Chondrocyte (in vitro differentiated cells): ENCODE results near the gene ZNF212. TPM values are rescaled to one million over a fixed set of nuclear protein-coding genes. Genes with fewer than 3 reads are reported as not detected.

ENCODE experiments used
- DNase-seq: peaks from one replicate; pipeline ENCODE4 v3.0.0; 2021; ENCODE audit warnings: mixed read lengths, low spot score
- H3K27ac Mint-ChIP-seq: one replicate; pipeline ENCODE4 v1.8.0; 2021; ENCODE audit warnings: mild to moderate bottlenecking, moderate library complexity, mixed read lengths; ENCODE audit not compliant: unreplicated experiment
- H3K27me3 Mint-ChIP-seq: 2 replicates; pipeline ENCODE4 v1.8.0; 2021; ENCODE audit warnings: low read depth, mixed read lengths
- H3K36me3 Mint-ChIP-seq: 2 replicates; pipeline ENCODE4 v1.8.0; 2021; ENCODE audit warnings: low read depth, mixed read lengths
- H3K4me1 Mint-ChIP-seq: 2 replicates; pipeline ENCODE4 v1.8.0; 2021; ENCODE audit warnings: low read depth, mild to moderate bottlenecking, mixed read lengths
- H3K4me3 Mint-ChIP-seq: one replicate; pipeline ENCODE4 v1.8.0; 2021; ENCODE audit warnings: mild to moderate bottlenecking, moderate library complexity, mixed read lengths; ENCODE audit not compliant: unreplicated experiment
- H3K9me3 Mint-ChIP-seq: 2 replicates; pipeline ENCODE4 v1.8.0; 2021; ENCODE audit warnings: low read depth, mixed read lengths
- CTCF ChIP-seq: fragments of 200-600 bp; sonication (generic); IDR thresholded peaks from 2 replicates; pipeline ENCODE4 v1.5.0; 2021; ENCODE audit warnings: antibody characterized with exemption, mild to moderate bottlenecking, moderate library complexity
- total RNA-seq: library from RNA; stranded (reverse); gene quantifications from 3 replicates; pipeline ENCODE4 v1.2.1, GENCODE V29; 2021

ZNF212 gene
- total RNA-seq, 1 donor from 2014 or later: 7.9 TPM

- Mint-ChIP-seq H3K4me3 (no peak overlapping the region), H3K27ac (no peak overlapping the region)
These were observed 1.9 kb upstream of the ZNF212 start for GRCh38 chr7:149237502-149237901.

DNA sequence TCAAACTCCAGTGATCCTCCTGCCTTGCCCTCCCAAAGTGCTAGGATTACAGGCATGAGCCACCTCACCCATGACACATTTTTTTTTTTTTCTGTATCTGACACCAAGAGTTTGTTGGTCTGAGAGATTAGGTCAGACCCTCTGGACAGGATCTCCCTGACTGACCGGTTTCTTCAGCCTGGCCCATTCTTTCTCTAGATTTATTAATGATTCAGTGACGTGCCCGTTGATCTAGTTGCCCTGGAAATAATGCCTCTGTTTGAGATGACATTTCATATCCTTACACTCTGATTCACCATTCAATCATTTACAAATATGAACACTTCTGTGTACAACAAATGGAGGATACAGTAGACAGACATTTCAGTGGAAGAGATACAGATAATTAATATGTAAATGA is 1.4 kb upstream of the ZNF212 start:
- peaks cover 9% of the 10 kb centered on the region for H3K9me3 Mint-ChIP-seq
- H3K4me1 Mint-ChIP-seq: peaks cover 30% of the 10 kb centered on the region
- H3K4me3 Mint-ChIP-seq: no peak overlapping the region
- no peak for TF ChIP-seq CTCF
- no peaks in the 10 kb centered on the region for H3K27me3 Mint-ChIP-seq
- peaks cover 6% of the 10 kb centered on the region for H3K36me3 Mint-ChIP-seq
- no peak for DNase-seq
- peak overlapping the region; percentile 32 for H3K27ac Mint-ChIP-seq

More at GRCh38 chr7:149237502-149237901, 1.9 kb upstream of the ZNF212 start:
- Mint-ChIP-seq H3K36me3 (peaks cover 2% of the 10 kb centered on the region), H3K9me3 (peaks cover 3% of the 10 kb centered on the region), H3K4me1 (peaks cover 33% of the 10 kb centered on the region), H3K27me3 (no peaks in the 10 kb centered on the region)
- DNase-seq: no peak
- no peak for TF ChIP-seq CTCF

GRCh38 chr7:149240637-149241036 is 1.2 kb downstream of the ZNF212 start:
- Mint-ChIP-seq H3K27ac (peak overlapping the region; percentile 2), H3K27me3 (no peaks in the 10 kb centered on the region), H3K4me1 (peaks cover 18% of the 10 kb centered on the region), H3K4me3 (peak overlapping the region; percentile 94), H3K9me3 (peaks cover 9% of the 10 kb centered on the region), H3K36me3 (peaks cover 6% of the 10 kb centered on the region)
- DNase-seq: no peak
- TF ChIP-seq CTCF: no peak

- H3K4me1 Mint-ChIP-seq: peaks cover 18% of the 10 kb centered on the region
- H3K36me3 Mint-ChIP-seq: peaks cover 6% of the 10 kb centered on the region
- H3K4me3 Mint-ChIP-seq: no peak overlapping the region
- no peak for TF ChIP-seq CTCF
- peak; percentile 2 for DNase-seq
- H3K27me3 Mint-ChIP-seq: no peaks in the 10 kb centered on the region
- H3K9me3 Mint-ChIP-seq: peaks cover 9% of the 10 kb centered on the region
- H3K27ac Mint-ChIP-seq: no peak overlapping the region
These were observed 2.2 kb downstream of the ZNF212 start for GRCh38 chr7:149241696-149242095.

- Mint-ChIP-seq H3K27me3 (no peaks in the 10 kb centered on the region), H3K4me1 (peaks cover 21% of the 10 kb centered on the region), H3K4me3 (no peak overlapping the region), H3K36me3 (peaks cover 6% of the 10 kb centered on the region), H3K27ac (no peak overlapping the region), H3K9me3 (peaks cover 9% of the 10 kb centered on the region)
- no peak for TF ChIP-seq CTCF
- DNase-seq: no peak
These were observed 5.8 kb downstream of the ZNF212 start for GRCh38 chr7:149245244-149245643.
